ENCODE measurements around the gene SCN4A. TPM values are rescaled to one million over a fixed set of nuclear protein-coding genes. Genes with fewer than 3 reads are reported as not detected.

SCN4A gene
- total RNA-seq, 6 donors from 2014 or later = under 0.01 to 0.44 (median 0.20) TPM; not detected in 3

- DNase-seq = no peak
Measured at GRCh38 chr17:64016231-64016784, 43.6 kb upstream of the SCN4A start.

GRCh38 chr17:64015447-64015846, 42.7 kb upstream of the SCN4A start:
- no peak for ATAC-seq (ENCODE audit: low FRiP score in 2 of 2)
- H3K4me1 ChIP-seq = peaks cover 16 to 34% (median 21%) of the 10 kb centered on the region in 4 donors

More at GRCh38 chr17:64016231-64016784, 43.6 kb upstream of the SCN4A start:
- H3K27ac ChIP-seq = peak overlapping the region; percentile 44 to 79 (median 62)
- H3K4me3 ChIP-seq = peak overlapping the region in 2 of 4 donors; percentile 1 to 7
- no peaks in the 10 kb centered on the region for H3K9me3 ChIP-seq
- no peak for TF ChIP-seq POLR2A (IDR thresholded peaks at IDR 0.05)
- TF ChIP-seq CTCF (IDR thresholded peaks at IDR 0.05) = peak in 1 of 6 experiments; percentile 18
- peak; percentile 38 to 39 for TF ChIP-seq POLR2AphosphoS5 (IDR thresholded peaks at IDR 0.05)
- TF ChIP-seq EP300 (IDR thresholded peaks at IDR 0.05) = no peak
- H3K27me3 ChIP-seq = no peaks in the 10 kb centered on the region
- 39 to 47% methylated on average over 5 of the region's 5 CpGs for WGBS, 2 donors
- no peak for ATAC-seq (ENCODE audit: low FRiP score in 2 of 2)
- H3K36me3 ChIP-seq = no peaks in the 10 kb centered on the region
- H3K4me1 ChIP-seq = peaks cover 22 to 40% (median 26%) of the 10 kb centered on the region in 4 donors

GRCh38 chr17:64009571-64010402, 37.1 kb upstream of the SCN4A start:
- Histone ChIP-seq H3K4me3 (no peak overlapping the region), H3K27ac (peak overlapping the region in 3 of 4 donors; percentile 27 to 83 (median 68)), H3K9me3 (no peaks in the 10 kb centered on the region), H3K4me1 (peaks cover 44 to 55% (median 51%) of the 10 kb centered on the region in 4 donors), H3K36me3 (peaks cover 0 to 3% (median 2%) of the 10 kb centered on the region in 4 donors), H3K27me3 (no peaks in the 10 kb centered on the region)
- WGBS, 2 donors = 61% methylated on average over 8 of the region's 8 CpGs
- ATAC-seq (ENCODE audit: low FRiP score in 2 of 2) (peak in 1 of 2 donors; percentile 74), DNase-seq (peak in 1 of 2 donors; percentile 23)
- TF ChIP-seq POLR2AphosphoS5 (IDR thresholded peaks at IDR 0.05) (peak in 1 of 2 donors; percentile 20), POLR2A (IDR thresholded peaks at IDR 0.05) (no peak), EP300 (IDR thresholded peaks at IDR 0.05) (peak in 1 of 4 donors; percentile 25), CTCF (IDR thresholded peaks at IDR 0.05) (no peak)

More at GRCh38 chr17:64015447-64015846, 42.7 kb upstream of the SCN4A start:
- H3K27me3 ChIP-seq = no peaks in the 10 kb centered on the region
- H3K9me3 ChIP-seq = no peaks in the 10 kb centered on the region
- no peak for TF ChIP-seq EP300 (IDR thresholded peaks at IDR 0.05)
- TF ChIP-seq POLR2AphosphoS5 (IDR thresholded peaks at IDR 0.05) = no peak
- TF ChIP-seq POLR2A (IDR thresholded peaks at IDR 0.05) = no peak
- no peak for TF ChIP-seq CTCF (IDR thresholded peaks at IDR 0.05)
- H3K4me3 ChIP-seq = peak overlapping the region in 1 of 4 donors; percentile 7
- 88 to 92% methylated on average over 6 of the region's 6 CpGs for WGBS, 2 donors
- no peaks in the 10 kb centered on the region for H3K36me3 ChIP-seq
- H3K27ac ChIP-seq = peak overlapping the region in 3 of 4 donors; percentile 57 to 79 (median 76)
- peak in 1 of 2 donors; percentile 5 for DNase-seq

- Histone ChIP-seq H3K27me3 (no peaks in the 10 kb centered on the region), H3K4me3 (no peak overlapping the region), H3K36me3 (peaks cover 0 to 13% (median 2%) of the 10 kb centered on the region in 4 donors), H3K9me3 (no peaks in the 10 kb centered on the region), H3K27ac (peak overlapping the region; percentile 57 to 83 (median 72)), H3K4me1 (peaks cover 42 to 55% (median 51%) of the 10 kb centered on the region in 4 donors)
- ATAC-seq (ENCODE audit: low FRiP score in 2 of 2) = no peak
- TF ChIP-seq CTCF (IDR thresholded peaks at IDR 0.05) (no peak), POLR2AphosphoS5 (IDR thresholded peaks at IDR 0.05) (peak in 1 of 2 donors; percentile 51)
- DNase-seq = peak in 1 of 2 donors; percentile 31
- 42 to 58% methylated on average over 2 to 4 of the region's 4 CpGs for WGBS, 2 donors
Measured at GRCh38 chr17:64008830-64009229, 36.1 kb upstream of the SCN4A start.

Data from upper lobe of left lung (tissue), 6 donors.